LNCaP clone FGC (cell line): ENCODE data around the gene HDLBP.

Experiments
- DNase-seq: peaks from one replicate; pipeline ENCODE4 v3.0.0-alpha.2; 2011; ENCODE audit warnings: low read depth
- H3K4me3 ChIP-seq: 2 replicates; pipeline ENCODE4 v1.5.1; 2011; ENCODE audit warnings: mild to moderate bottlenecking, low read depth, low read length, control low read depth
- TF ChIP-seq, protein P1 (sequence below): IDR thresholded peaks from 2 replicates; pipeline ENCODE4 v1.5.1; 2012; ENCODE audit warnings: mild to moderate bottlenecking; ENCODE audit not compliant: control insufficient read depth, insufficient read depth; ENCODE audit errors: extremely low read depth

The HDLBP gene

DNA sequence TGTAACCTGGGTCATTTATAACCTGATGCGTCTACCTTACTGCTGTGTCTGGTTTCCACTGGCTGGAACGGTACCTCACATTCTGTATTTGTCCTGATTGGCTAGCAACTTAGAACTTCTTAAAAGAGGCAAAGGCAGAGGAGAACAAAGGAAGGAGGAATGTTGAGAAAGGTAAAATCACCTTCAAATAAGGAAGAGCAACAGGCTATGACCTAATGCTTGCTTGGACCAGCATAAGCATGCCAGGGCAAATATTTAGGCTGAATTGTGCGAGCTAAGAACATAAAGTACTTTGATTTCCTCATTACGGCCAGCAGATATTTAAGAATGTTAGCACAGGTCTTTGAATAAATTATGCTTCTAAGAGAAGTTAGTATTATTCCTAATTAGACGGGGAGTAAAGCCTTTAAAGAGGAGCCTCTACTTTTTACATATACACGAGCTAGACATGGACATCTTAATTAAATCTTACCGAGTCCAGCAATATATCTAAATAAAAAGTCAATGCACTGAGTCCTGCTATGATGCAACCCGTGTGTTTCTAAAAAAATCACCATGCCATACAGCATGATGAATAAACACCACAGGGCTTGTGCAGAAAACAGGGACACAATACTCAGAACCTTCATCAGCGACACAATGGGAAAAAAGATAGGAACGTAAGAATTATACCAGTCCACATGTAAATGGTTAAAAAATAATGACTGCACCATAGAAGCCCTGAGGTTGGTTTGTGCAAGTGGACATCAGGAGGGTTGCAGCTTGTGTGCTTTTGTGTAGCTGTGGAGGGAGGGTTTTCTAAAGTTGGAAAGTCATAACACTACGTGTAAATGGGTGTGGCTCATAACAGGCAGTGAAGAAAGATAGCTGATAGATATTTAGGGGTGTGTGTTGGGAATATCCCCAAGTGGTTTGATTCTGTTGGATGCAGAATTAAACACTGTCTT lies 14.5 kb upstream of the HDLBP start:
- H3K4me3 ChIP-seq, result no peak overlapping the region; the same call in 1 of the 2 replicates
- peak; percentile 67 for DNase-seq
- TF ChIP-seq, protein P1, sequence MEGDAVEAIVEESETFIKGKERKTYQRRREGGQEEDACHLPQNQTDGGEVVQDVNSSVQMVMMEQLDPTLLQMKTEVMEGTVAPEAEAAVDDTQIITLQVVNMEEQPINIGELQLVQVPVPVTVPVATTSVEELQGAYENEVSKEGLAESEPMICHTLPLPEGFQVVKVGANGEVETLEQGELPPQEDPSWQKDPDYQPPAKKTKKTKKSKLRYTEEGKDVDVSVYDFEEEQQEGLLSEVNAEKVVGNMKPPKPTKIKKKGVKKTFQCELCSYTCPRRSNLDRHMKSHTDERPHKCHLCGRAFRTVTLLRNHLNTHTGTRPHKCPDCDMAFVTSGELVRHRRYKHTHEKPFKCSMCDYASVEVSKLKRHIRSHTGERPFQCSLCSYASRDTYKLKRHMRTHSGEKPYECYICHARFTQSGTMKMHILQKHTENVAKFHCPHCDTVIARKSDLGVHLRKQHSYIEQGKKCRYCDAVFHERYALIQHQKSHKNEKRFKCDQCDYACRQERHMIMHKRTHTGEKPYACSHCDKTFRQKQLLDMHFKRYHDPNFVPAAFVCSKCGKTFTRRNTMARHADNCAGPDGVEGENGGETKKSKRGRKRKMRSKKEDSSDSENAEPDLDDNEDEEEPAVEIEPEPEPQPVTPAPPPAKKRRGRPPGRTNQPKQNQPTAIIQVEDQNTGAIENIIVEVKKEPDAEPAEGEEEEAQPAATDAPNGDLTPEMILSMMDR, result no peak

DNA sequence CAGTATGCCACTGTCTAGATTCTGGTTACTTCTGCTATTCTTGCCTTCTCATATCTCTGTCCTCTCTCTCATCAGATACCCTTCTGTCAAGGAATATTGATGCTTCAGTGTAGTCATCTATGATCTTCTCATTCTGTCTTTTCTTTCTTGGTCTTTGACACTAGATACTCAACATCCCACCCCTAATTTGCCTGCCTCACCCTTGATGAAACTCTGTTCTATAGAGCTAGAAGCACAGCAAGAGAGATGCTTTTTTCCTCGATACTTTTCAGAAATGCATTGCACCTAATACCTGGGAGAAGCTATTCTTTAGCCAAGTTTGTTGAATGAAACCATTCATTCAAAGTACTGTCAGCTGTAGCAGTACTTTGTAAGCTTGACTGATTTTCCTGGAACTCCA lies 9.8 kb upstream of the HDLBP start:
- TF ChIP-seq, protein P1, result no peak
- DNase-seq, result no peak
- no peak overlapping the region for H3K4me3 ChIP-seq

DNA sequence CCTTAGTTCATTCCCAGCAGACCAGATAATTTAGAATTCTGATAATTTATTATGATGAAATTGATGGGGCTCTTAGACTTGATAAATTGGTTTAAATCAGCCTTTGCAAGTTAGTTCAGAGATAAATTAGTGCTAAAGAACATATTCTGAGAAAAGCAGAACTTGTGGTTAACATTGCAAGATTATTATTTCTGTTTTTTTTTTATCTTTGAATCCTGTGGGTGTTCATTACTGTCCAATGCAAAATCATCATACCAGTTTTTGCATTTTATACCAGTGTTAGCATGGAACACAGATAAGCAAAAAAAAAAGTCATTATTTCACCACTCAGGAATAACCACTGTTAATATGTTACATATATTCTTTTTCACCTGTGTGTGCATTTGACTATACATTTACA lies 9.3 kb upstream of the HDLBP start:
- DNase-seq, result no peak
- H3K4me3 ChIP-seq, result no peak overlapping the region
- TF ChIP-seq, protein P1, result no peak

DNA sequence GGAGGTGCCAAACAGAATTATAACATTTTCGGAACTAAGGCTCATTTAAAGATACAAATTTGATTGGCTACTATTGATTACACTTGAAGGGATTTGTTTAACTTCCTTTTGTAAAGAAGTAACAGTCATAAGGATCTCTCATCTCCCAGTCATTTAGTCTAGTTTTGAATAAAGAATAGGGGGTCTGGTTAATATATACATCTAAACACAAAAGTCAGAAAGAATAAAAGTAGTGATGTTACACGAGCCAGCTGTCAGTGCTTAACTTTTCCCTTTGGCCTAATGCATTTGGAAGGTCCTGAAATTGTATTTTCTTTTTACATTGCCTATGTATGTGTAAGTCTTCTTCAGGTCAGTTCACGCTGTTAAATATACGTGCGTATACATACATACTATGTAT lies 8.3 kb upstream of the HDLBP start:
- DNase-seq, result no peak
- TF ChIP-seq, protein P1, result no peak
- no peak overlapping the region for H3K4me3 ChIP-seq

DNA sequence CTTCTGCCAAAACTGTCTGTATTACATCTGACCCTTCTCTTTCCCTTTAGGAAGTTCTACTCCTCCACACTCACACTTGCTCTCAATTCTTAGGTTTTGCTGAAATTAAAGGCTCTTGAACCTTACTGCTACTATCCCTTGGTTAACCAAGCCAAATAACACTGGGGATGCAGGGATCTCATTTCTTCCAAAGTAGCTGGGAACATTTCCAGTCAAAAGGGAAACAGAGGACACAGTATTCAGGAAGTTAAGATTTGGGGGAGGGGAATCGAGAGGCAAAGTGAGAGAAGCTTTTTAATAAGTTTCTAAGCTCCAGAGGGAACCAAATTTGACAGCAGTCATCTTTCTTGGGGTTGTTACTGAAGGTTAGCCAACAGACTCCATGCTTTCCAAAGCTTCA lies 6.4 kb upstream of the HDLBP start:
- TF ChIP-seq, protein P1, result no peak
- no peak for DNase-seq
- H3K4me3 ChIP-seq, result peak overlapping the region; percentile 30

DNA sequence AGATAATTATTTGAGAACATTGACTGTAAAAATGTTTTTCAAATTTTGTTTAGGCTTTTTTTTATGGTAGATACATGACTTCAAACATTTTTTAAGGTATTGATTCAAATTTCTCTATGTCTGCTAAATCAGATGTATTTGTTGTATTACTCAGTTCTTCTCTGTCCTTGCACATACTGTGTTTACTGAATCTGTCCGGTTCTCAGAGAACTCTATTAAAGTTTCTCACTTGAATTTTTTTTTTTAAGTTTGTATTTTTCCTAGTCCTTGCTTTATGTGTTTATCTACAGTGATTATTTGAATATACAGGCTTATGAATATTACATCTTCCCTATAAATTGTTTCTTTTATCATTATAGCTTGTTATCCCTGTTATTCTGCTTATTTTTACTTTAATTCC lies 5.6 kb upstream of the HDLBP start:
- TF ChIP-seq, protein P1, result no peak
- peak overlapping the region; percentile 22 for H3K4me3 ChIP-seq
- DNase-seq, result no peak
